GM13976 (cell line): ENCODE measurements around the gene PLCH1.
A peak's percentile ranks its signal among the peaks of the same experiment; 100 is the strongest.

ENCODE experiments used
- DNase-seq: peaks from one replicate; pipeline ENCODE4 v3.0.0; 2012; ENCODE audit warnings: low spot score
- CTCF ChIP-seq: IDR thresholded peaks from 2 replicates; pipeline ENCODE4 v1.5.1; 2012; ENCODE audit warnings: borderline replicate concordance, mild to moderate bottlenecking; ENCODE audit not compliant: insufficient read depth; ENCODE audit errors: extremely low read depth, missing control alignments, control extremely low read depth
- in situ Hi-C: fragments of 300-500 bp; cut with MboI; formaldehyde crosslinking; loops from one replicate; pipeline ENCODE4 v1.12.0; 2022; ENCODE audit warnings: low sequenced_read_pairs, mixed read lengths, inconsistent platforms; ENCODE audit not compliant: unreplicated experiment

PLCH1 gene

GRCh38 chr3:155387571-155387970 lies 357.3 kb downstream of the PLCH1 start:
- in situ Hi-C loops: loop anchor here (25.0 kb wide), 1 partner anchor 325 kb away; no protein-coding TSS in a partner anchor

GRCh38 chr3:155386919-155387318 lies 358.0 kb downstream of the PLCH1 start:
- in situ Hi-C loops: loop anchor here (25.0 kb wide), 1 partner anchor 325 kb away; no protein-coding TSS in a partner anchor
- DNase-seq: no peak
- no peak for TF ChIP-seq CTCF

More at GRCh38 chr3:155387571-155387970, 357.3 kb downstream of the PLCH1 start:
- no peak for DNase-seq
- TF ChIP-seq CTCF: no peak

GRCh38 chr3:155385896-155386625 lies 358.8 kb downstream of the PLCH1 start:
- TF ChIP-seq CTCF: no peak
- DNase-seq: no peak
- in situ Hi-C loops: loop anchor here (25.0 kb wide), 1 partner anchor 326 kb away; no protein-coding TSS in a partner anchor

GRCh38 chr3:155382396-155383042 lies 362.4 kb downstream of the PLCH1 start:
- DNase-seq: peak; percentile 28
- in situ Hi-C loops: loop anchor here (25.0 kb wide), 1 partner anchor 330 kb away; no protein-coding TSS in a partner anchor

GRCh38 chr3:155377847-155378246 lies 367.0 kb downstream of the PLCH1 start:
- no peak for DNase-seq
- TF ChIP-seq CTCF: no peak
- in situ Hi-C loops: loop anchor here (25.0 kb wide), 1 partner anchor 334 kb away; no protein-coding TSS in a partner anchor

More at GRCh38 chr3:155382396-155383042, 362.4 kb downstream of the PLCH1 start:
- TF ChIP-seq CTCF: peak; percentile 40

GRCh38 chr3:155377071-155377470 lies 367.8 kb downstream of the PLCH1 start:
- in situ Hi-C loops: loop anchor here (25.0 kb wide), 1 partner anchor 335 kb away; no protein-coding TSS in a partner anchor
- TF ChIP-seq CTCF: no peak
- DNase-seq: no peak
